Activated B cell treated with CpG ODN at 0.5 μM for 24 hours (primary cell): Measurements from ENCODE around the gene RICTOR. TPM values are rescaled to one million over a fixed set of nuclear protein-coding genes. Genes with fewer than 3 reads are reported as not detected.
"Not testable (repeated sequence)": the region's sequence is repeated elsewhere in the genome, so short reads cannot be mapped to it uniquely, and the experiment has no call there.

Experiments
- ATAC-seq: fragments of 200-7000 bp; cut with Tn5 transposase; one replicate; pipeline ENCODE4 v1.10.0; 2021; ENCODE audit warnings: low read depth, mild to moderate bottlenecking, moderate library complexity
- CTCF ChIA-PET: fragments of 350-600 bp; sonication (Branson Sonifier 250); formaldehyde crosslinking; loops from one replicate; lab custom pipeline; 2021; ENCODE audit warnings: antibody characterized with exemption; lab: Charles Lee
- POLR2A ChIA-PET: fragments of 350-600 bp; sonication (Branson Sonifier 250); formaldehyde crosslinking; loops from one replicate; lab custom pipeline; 2021; ENCODE audit warnings: antibody characterized with exemption; lab: Charles Lee
- DNase-seq: peaks from one replicate; pipeline ENCODE4 v3.0.0; 2022
- H3K27ac Mint-ChIP-seq: one replicate; pipeline ENCODE4 v1.8.0; 2020; ENCODE audit warnings: mixed read lengths
- H3K27me3 Mint-ChIP-seq: one replicate; pipeline ENCODE4 v1.8.0; 2021; ENCODE audit warnings: mixed read lengths
- H3K36me3 Mint-ChIP-seq: one replicate; pipeline ENCODE4 v1.8.0; 2021; ENCODE audit warnings: low read depth, mixed read lengths
- H3K4me1 Mint-ChIP-seq: one replicate; pipeline ENCODE4 v1.8.0; 2021; ENCODE audit warnings: mixed read lengths
- H3K4me3 Mint-ChIP-seq: one replicate; pipeline ENCODE4 v1.8.0; 2020; ENCODE audit warnings: mild to moderate bottlenecking, mixed read lengths
- H3K9me3 Mint-ChIP-seq: one replicate; pipeline ENCODE4 v1.8.0; 2020; ENCODE audit warnings: mixed read lengths
- intact Hi-C: fragments of 100-400 bp; cut with micrococcal nuclease; formaldehyde crosslinking; loops from one replicate; pipeline ENCODE4 v1.15.1; 2024
- total RNA-seq: library from RNA; stranded (reverse); gene quantifications from 2 replicates; pipeline ENCODE4 v1.2.3, GENCODE V29; 2022
- TF ChIP-seq, protein P1 (sequence below): fragments of 200-600 bp; IDR thresholded peaks from one replicate; pipeline ENCODE4 v1.8.0; 2022; ENCODE audit warnings: antibody characterized with exemption, mild to moderate bottlenecking

The RICTOR gene
- total RNA-seq, 1 donor from 2014 or later: 51.8 TPM

DNA sequence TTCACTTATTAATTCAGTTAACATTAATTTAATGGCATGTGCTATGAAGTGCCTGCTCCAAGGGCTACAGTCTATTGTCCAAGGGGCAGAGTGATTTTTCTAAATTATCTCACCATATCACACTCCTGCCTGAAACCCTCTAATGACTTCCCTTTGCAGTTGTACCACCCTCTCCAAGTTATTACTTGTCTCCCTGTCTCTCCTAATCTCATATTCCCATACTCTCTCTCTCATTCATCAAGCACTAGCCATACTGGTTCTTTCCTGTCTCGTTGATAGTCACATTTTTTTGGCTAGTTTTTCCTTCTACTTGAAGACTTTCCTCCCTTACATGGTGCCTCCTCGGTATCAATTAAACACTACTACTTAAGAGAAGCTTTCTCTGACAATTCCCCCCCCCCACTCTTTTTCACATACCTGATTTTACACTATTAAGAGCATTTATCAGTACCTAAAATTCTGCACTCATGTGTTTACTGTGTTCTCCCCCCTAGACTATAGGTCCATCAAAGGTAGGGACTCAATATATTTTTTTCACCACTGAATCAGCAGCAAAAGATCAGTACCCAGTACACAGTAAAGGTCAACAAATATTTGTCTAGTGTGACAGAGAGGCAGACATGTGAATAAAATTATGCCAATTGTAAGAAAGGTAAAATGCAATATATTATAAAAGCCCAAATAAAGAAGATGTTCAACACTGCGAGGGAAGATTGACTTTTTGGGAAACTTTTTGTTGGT, 19.0 kb downstream of the RICTOR start:
- H3K4me3 Mint-ChIP-seq: no peak overlapping the region
- H3K36me3 Mint-ChIP-seq: peaks cover 9% of the 10 kb centered on the region
- POLR2A ChIA-PET: no interaction called here
- H3K9me3 Mint-ChIP-seq: no peaks in the 10 kb centered on the region
- CTCF ChIA-PET: interaction anchor here (1.3 kb wide), 1 partner anchor 26 kb away, joined by 3 read pairs; no protein-coding TSS in a partner anchor
- intact Hi-C loops: no loop called here
- H3K4me1 Mint-ChIP-seq: peaks cover 41% of the 10 kb centered on the region
- DNase-seq: no peak
- H3K27ac Mint-ChIP-seq: no peak overlapping the region
- TF ChIP-seq, protein P1, sequence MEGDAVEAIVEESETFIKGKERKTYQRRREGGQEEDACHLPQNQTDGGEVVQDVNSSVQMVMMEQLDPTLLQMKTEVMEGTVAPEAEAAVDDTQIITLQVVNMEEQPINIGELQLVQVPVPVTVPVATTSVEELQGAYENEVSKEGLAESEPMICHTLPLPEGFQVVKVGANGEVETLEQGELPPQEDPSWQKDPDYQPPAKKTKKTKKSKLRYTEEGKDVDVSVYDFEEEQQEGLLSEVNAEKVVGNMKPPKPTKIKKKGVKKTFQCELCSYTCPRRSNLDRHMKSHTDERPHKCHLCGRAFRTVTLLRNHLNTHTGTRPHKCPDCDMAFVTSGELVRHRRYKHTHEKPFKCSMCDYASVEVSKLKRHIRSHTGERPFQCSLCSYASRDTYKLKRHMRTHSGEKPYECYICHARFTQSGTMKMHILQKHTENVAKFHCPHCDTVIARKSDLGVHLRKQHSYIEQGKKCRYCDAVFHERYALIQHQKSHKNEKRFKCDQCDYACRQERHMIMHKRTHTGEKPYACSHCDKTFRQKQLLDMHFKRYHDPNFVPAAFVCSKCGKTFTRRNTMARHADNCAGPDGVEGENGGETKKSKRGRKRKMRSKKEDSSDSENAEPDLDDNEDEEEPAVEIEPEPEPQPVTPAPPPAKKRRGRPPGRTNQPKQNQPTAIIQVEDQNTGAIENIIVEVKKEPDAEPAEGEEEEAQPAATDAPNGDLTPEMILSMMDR: no peak
- no peak for ATAC-seq
- no peaks in the 10 kb centered on the region for H3K27me3 Mint-ChIP-seq

- POLR2A ChIA-PET: no interaction called here
- H3K27ac Mint-ChIP-seq: no peak overlapping the region
- H3K4me3 Mint-ChIP-seq: no peak overlapping the region
- TF ChIP-seq, protein P1: no peak
- no peak for DNase-seq
- CTCF ChIA-PET: no interaction called here
- intact Hi-C loops: no loop called here
- H3K4me1 Mint-ChIP-seq: peaks cover 38% of the 10 kb centered on the region
- H3K9me3 Mint-ChIP-seq: no peaks in the 10 kb centered on the region
- H3K27me3 Mint-ChIP-seq: no peaks in the 10 kb centered on the region
- H3K36me3 Mint-ChIP-seq: peaks cover 13% of the 10 kb centered on the region
- no peak for ATAC-seq
These were observed 21.0 kb downstream of the RICTOR start for GRCh38 chr5:39053189-39053588.

- H3K36me3 Mint-ChIP-seq: peaks cover 13% of the 10 kb centered on the region
- DNase-seq: no peak
- ChIA-PET POLR2A (no interaction called here), CTCF (no interaction called here)
- no peaks in the 10 kb centered on the region for H3K9me3 Mint-ChIP-seq
- ATAC-seq: no peak
- no peak overlapping the region for H3K4me3 Mint-ChIP-seq
- peaks cover 37% of the 10 kb centered on the region for H3K4me1 Mint-ChIP-seq
- H3K27me3 Mint-ChIP-seq: no peaks in the 10 kb centered on the region
- H3K27ac Mint-ChIP-seq: no peak overlapping the region
- intact Hi-C loops: no loop called here
- TF ChIP-seq, protein P1: no peak
These were observed 22.1 kb downstream of the RICTOR start for GRCh38 chr5:39052141-39052540.

GRCh38 chr5:39049315-39049714, 24.9 kb downstream of the RICTOR start:
- H3K27ac Mint-ChIP-seq: no peak overlapping the region
- TF ChIP-seq, protein P1: no peak
- DNase-seq (no peak), ATAC-seq (no peak)
- ChIA-PET CTCF (no interaction called here), POLR2A (no interaction called here)
- H3K9me3 Mint-ChIP-seq: no peaks in the 10 kb centered on the region
- intact Hi-C loops: no loop called here
- H3K4me1 Mint-ChIP-seq: peaks cover 37% of the 10 kb centered on the region
- H3K27me3 Mint-ChIP-seq: no peaks in the 10 kb centered on the region
- H3K4me3 Mint-ChIP-seq: no peak overlapping the region
- H3K36me3 Mint-ChIP-seq: peaks cover 6% of the 10 kb centered on the region

- ChIA-PET CTCF (interaction anchor here (0.6 kb wide), 1 partner anchor 38 kb away, joined by 3 read pairs; no protein-coding TSS in a partner anchor), POLR2A (no interaction called here)
- TF ChIP-seq, protein P1: no peak
- intact Hi-C loops: no loop called here
- Mint-ChIP-seq H3K36me3 (peaks cover 20% of the 10 kb centered on the region), H3K4me3 (no peak overlapping the region), H3K27ac (no peak overlapping the region), H3K4me1 (peaks cover 45% of the 10 kb centered on the region), H3K27me3 (no peaks in the 10 kb centered on the region), H3K9me3 (peaks cover 4% of the 10 kb centered on the region)
- ATAC-seq (no peak), DNase-seq (no peak)
These were observed 33.3 kb downstream of the RICTOR start for GRCh38 chr5:39040875-39041274.

DNA sequence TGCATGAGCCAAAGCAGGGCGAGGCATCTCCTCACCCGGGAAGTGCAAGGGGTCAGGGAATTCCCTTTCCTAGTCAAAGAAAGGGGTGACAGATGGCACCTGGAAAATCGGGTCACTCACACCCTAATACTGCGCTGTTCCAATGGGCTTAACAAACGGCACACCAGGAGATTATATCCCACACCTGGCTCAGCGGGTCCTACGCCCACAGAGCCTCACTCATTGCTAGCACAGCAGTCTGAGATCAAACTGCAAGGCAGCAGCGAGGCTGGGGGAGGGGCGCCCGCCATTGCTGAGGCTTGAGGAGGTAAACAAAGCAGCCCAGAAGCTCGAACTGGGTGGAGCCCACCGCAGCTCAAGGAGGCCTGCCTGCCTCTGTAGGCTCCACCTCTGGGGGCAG, 39.7 kb downstream of the RICTOR start:
- peaks cover 64% of the 10 kb centered on the region for H3K4me1 Mint-ChIP-seq
- H3K36me3 Mint-ChIP-seq, POLR2A ChIA-PET, H3K9me3 Mint-ChIP-seq, H3K4me3 Mint-ChIP-seq, DNase-seq, H3K27me3 Mint-ChIP-seq, intact Hi-C loops, H3K27ac Mint-ChIP-seq, ATAC-seq, CTCF ChIA-PET: not testable (repeated sequence)
